Esophagus muscularis mucosa (tissue), 2 donors: ENCODE measurements around the gene PLAC8L1.

Experiments
- POLR2A ChIP-seq: fragments of 450-650 bp; IDR thresholded peaks from one replicate; pipeline ENCODE4 v1.6.1; 2017; ENCODE audit warnings: antibody characterized with exemption, moderate library complexity, mild to moderate bottlenecking, low read depth
- POLR2AphosphoS5 ChIP-seq, 2 donors: sonication (generic); formaldehyde crosslinking; IDR thresholded peaks; one replicate each; pipeline ENCODE4 v1.6.1; 2017; ENCODE audit warnings: antibody characterized with exemption in 2 of 2

DNA sequence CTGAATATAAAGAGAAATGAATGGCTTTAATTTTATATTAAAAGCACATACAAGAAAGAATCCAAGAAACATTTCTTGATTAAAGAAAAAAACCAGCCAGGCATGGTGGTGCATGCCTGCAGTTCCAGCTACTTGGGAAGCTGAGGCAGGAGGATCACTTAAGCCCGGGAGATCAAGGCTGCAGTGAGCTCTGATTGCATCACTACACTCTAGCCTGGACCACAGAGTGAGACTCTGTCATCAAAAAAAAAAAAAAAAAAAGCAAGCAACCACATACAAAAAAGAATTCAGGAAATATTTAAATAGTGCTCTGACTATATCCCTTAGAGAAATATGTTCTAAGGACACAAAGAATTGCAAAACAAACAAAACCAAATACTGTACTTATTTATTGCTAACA lies 2.5 kb upstream of the PLAC8L1 start:
- TF ChIP-seq POLR2A (no peak), POLR2AphosphoS5 (IDR thresholded peaks at IDR 0.05) (no peak)
